GM19193 (cell line): ENCODE data around the gene KRTAP1-3.
"Not testable (repeated sequence)": the region's sequence is repeated elsewhere in the genome, so short reads cannot be mapped to it uniquely, and the experiment has no call there.

Experiments
- POLR2A ChIP-seq: IDR thresholded peaks from 4 replicates; pipeline ENCODE4 v1.6.1; 2011; ENCODE audit not compliant: insufficient read depth, insufficient read length; ENCODE audit errors: extremely low read depth

The KRTAP1-3 gene

DNA sequence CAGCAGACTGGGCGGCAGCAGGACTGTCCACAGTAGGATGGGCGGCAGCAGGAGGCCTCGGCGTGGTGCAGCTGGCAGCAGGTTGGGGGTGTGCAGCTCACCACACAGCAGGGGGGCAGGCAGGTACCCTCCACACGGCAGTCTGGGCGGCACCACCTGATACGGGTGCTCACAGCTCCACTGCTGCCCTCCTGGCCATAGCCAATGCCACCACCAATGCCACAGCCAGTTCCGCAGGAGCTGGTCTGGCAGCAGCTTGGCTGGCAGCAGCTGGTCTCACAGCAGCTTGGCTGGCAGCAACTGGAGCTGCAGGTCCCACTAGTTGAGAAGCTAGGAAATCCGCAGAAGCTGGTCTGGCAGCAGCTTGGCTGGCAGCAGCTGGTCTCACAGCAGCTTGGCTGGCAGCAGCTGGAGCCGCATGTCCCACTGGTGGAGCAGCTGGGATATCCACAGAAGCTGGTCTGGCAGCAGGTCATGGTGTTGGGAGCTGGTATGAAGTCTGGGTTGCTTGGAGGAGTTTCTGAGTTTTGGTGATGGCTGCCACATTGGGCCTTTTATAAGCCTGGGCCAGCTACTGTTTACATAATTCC is at the start of gene KRTAP1-3:
Gene KRTAP1-3 (minus strand): TSS at position 529 of the 590 bp plus-strand sequence. CDS start 53 bp downstream, at position 476.
- not testable (repeated sequence) for TF ChIP-seq POLR2A

DNA sequence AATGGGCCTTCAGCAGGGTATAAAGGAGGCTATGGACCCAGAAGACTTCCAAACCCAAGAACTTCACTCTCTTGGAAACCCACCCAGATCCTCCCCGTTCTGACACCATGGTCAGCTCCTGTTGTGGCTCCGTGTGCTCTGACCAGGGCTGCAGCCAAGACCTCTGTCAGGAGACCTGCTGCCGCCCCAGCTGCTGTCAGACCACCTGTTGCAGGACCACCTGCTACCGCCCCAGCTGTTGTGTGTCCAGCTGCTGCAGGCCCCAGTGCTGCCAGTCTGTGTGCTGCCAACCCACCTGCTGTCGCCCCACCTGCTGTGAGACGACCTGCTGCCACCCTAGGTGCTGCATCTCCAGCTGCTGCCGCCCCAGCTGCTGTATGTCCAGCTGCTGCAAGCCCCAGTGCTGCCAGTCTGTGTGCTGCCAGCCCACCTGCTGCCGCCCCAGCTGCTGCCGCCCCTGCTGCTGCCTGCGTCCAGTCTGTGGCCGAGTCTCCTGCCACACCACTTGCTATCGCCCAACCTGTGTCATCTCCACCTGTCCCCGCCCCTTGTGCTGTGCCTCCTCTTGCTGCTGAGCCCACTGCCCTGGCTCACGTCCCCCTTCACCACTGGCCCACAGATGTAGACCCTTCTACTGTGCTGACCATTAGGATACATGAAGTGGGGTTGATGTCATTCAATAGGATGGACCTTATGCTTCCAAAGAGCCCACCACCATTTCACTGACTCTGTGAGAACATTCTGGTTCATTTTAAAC is 49.6 kb upstream of the KRTAP1-3 start, which contains the start of gene KRTAP4-7:
Gene KRTAP4-7 (plus strand): TSS at position 51 of the 757 bp plus-strand sequence. CDS start 57 bp downstream, at position 108.
- TF ChIP-seq POLR2A, result not testable (repeated sequence)

- TF ChIP-seq POLR2A, result no peak
Measured at GRCh38 chr17:41082626-41083025, 48.0 kb upstream of the KRTAP1-3 start.

DNA sequence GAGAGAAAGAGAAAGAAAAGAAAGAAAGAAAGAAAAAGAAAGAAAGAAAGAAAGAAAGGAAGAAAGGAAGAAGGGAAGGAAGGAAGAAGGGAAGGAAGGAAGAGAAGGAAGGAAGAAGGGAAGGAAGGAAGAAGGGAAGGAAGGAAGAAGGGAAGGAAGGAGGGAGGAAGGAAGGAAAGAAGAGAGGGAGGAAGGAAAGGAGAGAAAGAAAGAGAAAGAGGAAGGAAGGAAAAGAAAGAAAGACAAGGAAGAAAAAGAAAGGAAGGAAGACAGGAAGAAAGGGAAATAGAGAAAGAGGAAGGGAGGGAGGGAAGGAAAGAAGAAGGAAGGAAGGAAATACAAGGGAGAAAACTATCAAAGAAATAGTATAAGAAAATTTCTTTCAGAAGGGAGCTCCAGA is 42.1 kb upstream of the KRTAP1-3 start:
- no peak for TF ChIP-seq POLR2A

DNA sequence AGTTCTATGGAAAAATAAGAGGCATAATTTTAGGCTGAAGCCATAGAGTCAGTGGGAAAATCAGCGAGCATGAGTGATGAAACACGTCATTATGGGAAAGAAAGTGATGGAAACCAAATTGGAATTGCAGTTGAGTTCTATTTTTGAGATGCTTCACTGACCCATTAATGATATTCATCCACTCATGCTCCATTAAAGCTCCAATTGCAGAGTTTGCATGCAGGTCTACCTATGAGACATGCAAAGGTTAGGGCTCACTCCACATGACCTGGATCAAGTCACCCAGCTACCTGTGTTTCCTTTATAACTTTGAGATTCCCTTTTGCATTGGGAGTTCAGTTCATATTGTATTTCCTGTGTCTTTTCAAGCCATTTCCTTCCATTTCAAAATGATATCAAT is 39.0 kb upstream of the KRTAP1-3 start:
- no peak for TF ChIP-seq POLR2A

DNA sequence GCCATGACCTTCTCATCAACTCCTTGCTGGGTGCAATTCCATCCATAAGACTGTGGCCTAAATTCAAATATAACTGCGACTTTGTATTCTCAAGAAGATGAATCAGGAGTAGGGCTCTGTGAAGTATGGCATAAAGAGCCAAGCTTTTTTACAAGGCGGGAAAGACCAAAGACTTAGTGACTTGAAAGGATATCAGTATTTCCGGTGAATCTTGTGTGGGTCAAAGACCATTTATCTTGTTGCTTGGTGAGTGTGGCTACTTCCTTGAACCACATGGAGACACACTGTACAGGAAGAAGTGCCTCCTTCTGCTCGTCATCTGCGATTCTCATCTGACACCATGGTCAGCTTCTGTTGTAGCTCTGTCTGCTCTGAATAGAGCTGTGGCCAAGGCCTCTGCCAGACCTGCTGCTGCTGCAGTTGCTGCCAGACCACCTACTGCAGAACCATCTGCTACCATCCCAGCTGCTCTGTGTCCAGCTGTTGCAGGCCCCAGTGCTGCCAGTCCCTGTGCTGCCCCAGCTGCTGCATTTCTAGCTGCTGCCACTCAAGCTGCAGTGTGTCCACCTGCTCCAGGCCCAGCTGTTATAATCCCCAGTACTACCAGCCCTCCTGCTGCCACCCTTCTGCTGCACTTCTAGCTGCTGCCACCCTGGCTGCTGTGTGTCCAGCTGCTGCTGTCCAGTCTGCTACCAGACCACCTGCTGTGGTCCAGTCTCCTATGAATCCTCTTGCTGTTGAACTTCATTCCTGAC is 37.1 kb upstream of the KRTAP1-3 start:
- no peak for TF ChIP-seq POLR2A

- TF ChIP-seq POLR2A, result no peak
Measured at GRCh38 chr17:41069031-41069430, 34.4 kb upstream of the KRTAP1-3 start.

DNA sequence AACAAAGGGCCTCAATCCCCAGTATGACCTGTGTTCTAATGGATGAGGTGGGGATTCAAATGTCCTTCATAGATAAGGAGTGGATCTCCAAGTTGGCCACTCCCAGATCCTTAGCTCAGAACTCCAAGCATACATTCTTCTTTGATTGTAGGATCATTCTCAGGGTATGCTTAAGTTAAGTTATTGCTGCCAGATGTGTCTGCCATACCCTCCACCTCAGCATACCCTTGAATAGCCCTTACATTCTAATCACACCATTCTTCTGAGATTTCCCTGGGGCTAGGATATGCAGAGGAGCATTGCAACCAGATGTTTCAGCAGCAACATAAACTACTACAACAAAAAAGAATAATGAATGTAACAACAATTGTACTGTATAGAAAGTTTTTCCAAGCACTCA is 32.6 kb upstream of the KRTAP1-3 start:
- TF ChIP-seq POLR2A, result no peak

DNA sequence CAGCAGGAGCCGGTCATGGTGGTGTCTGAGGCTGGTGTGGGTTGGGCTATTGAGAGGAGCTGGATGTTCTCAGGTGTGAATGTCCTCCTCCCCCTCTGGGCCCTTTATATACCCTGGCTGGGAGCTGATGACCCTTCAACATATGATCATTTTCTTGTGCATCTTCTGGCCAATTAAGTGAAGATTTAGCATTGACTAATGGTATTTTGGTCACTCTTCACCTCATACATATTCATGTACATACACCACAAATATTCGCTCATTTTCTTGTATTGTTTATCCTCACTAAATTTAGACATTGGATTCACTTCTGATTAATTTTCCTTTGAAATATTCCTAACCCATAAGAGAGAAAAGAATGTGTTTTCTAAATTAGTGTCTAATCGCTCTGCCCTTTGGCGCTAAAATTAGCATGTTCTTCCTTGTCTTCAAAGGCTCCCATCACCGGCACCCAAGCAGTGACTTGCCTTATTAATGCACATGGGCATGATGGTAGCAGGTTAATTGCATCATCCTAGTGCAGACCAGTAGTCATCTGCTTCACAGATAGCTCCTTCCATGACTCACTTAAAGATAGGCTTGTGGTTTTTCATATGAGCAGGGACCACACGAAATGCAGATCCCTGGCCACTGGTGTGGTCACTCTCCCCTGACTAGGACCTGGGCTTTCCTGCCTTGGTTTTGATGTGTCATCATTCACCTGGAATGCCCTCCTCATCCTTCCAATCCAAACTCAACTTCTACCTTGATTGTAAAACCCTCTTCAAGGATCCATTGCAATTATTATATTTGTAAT is 31.4 kb upstream of the KRTAP1-3 start, which contains the start of gene KRTAP2-4:
Gene KRTAP2-4 (minus strand): TSS at position 51 of the 796 bp plus-strand sequence. CDS start 34 bp downstream, at position 17.
- TF ChIP-seq POLR2A, result no peak

DNA sequence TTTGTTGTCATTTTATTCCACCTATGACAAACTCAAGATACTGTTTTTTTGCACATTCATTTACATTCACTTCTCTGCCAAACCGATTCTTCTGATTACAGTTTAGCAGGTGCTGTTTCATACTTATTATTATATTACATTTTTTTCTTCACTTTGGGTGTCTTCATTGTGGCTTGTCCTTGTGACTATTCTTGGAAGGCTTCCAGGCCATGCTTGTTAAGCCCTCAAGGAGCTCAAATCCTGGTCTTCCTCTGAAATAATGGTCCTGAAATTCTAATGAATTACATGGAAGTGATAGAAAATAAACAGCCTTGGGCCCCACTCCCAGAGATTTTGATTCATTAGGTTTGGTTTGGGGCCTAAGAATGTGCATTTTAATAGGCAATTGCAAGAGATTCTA is 29.6 kb upstream of the KRTAP1-3 start:
- TF ChIP-seq POLR2A, result no peak

GRCh38 chr17:41063449-41063848 is 28.8 kb upstream of the KRTAP1-3 start:
- TF ChIP-seq POLR2A, result no peak

- no peak for TF ChIP-seq POLR2A
Measured at GRCh38 chr17:41061964-41062363, 27.3 kb upstream of the KRTAP1-3 start.

DNA sequence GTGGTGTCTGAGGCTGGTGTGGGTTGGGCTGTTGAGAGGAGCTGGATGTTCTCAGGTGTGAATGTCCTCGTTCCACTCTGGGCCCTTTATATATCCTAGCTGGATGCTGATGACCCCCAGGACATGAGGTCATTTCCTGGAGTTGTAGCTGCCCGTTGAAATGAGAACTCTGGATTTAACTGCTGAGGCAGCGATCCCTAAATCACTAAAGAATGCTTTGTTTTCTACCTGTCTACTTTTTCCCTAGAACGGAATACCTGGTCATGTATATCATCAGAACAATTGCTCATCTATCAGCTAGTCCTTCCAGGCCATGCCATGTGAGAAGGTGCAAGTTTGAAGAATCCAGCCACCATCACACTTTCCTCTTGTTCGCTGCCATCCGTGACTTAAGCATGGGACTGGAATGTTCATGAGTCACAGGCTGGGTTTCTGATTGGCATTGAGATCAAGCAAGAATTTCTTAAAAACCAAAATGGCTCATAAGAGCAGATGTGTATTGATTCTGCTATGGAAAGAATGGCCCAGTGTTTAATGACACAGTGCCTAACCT is 25.5 kb upstream of the KRTAP1-3 start, which contains the start of gene KRTAP2-3:
Gene KRTAP2-3 (minus strand): TSS at position 63 of the 553 bp plus-strand sequence. CDS start 64 bp downstream, outside the sequence.
- no peak for TF ChIP-seq POLR2A

GRCh38 chr17:41058741-41059140 is 24.1 kb upstream of the KRTAP1-3 start:
- no peak for TF ChIP-seq POLR2A
